ENCODE measurements around the gene PALS1.
"Not testable (repeated sequence)": the region's sequence is repeated elsewhere in the genome, so short reads cannot be mapped to it uniquely, and the experiment has no call there.

Gene PALS1

DNA sequence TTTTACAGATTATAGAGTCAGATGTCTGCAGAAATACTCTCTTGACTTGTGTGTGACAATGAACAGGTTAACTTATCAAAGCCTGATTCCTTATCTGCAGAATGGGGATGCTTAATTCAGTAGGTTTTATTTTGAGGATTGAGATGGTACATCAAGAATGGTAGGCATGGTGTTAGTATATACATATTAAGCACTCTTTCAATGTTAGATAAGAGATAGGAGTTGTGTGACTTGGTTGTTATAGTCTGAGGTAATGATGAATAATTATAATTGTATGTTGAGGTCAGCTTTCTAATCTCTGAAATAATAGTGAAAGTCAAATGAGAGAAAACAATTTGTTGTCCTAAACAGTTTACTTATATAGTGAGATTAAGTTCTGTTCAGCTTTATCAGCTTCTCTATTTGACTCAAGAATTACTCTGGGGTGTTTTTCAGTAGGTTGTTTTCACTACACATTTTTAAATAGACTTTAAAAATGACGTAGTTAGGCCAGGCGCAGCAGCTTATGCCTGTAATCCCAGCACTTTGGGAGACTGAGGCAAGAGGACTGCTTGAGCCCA lies 11.9 kb downstream of the PALS1 start:
- DNase-seq, result no peak
- intact Hi-C loops (cut with DNase I), result no loop called here

DNA sequence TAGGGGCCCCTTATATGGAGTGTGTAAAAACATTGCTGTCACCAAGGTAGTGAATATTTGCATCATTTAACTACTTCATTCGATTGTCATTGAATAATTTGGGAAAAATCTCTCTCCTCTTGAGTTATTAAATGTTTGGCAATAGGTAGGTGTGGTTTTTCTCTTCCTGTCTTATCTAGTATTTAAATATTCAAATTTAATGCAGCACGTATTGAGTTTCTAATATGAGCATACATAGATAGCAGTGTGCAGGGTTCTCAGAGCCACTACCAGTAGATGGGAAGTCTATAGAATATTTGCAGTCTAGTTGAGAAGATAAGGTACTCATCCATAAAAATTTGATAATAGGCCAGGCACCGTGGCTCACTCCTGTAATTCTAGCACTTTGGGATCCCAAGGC lies 16.7 kb downstream of the PALS1 start:
- intact Hi-C loops (cut with DNase I), result no loop called here
- no peak for DNase-seq

DNA sequence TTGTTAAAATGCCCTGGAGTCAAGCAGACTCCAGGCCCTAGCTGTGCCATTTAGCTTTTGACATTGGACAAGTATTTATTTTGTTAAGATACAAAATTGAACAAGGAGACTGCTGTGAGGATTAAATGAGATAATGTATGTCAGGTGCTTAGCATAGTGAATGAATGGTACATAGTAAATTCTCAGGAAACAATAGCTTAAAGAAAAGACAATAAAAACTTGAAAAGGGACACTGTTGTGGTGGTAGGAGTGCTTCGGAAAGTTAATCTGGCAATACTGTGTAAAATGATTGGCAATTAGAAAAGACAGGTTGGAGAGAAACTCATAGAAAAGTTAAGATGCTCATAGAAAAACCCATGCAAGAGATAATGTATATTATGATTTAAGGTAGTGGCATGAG lies 19.7 kb downstream of the PALS1 start:
- intact Hi-C loops (cut with DNase I), result no loop called here
- no peak for DNase-seq

DNA sequence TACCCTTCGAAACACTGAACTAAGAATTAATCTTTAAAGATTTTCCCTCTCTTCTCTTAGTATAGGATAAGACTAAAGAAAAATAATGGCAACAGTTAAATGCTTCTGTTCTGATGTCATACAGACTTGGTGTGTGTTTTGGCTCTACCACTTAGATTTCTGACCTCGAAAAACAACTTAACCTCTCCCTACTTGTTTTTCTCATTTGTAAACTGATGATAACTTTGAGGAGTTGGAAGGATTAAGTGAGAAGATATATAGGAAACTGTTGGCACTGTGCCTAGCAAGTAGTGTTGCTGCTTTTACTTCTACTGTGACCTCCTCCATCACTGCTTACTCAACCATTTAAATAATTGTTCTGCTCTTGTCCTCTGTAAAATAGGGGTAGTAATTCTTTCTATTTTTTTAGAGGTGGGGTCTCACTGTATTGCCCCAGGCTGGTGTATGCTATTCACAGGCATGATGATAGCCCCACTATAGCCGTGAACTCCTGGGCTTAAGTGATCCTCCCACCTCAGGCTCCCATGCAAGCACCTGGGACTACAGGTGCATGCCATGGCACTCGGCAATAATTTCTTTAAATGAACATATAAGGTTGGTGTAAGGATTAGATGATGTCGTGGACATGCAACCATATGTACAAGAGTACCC lies 22.4 kb downstream of the PALS1 start:
- intact Hi-C loops (cut with DNase I), result no loop called here
- no peak for DNase-seq

DNA sequence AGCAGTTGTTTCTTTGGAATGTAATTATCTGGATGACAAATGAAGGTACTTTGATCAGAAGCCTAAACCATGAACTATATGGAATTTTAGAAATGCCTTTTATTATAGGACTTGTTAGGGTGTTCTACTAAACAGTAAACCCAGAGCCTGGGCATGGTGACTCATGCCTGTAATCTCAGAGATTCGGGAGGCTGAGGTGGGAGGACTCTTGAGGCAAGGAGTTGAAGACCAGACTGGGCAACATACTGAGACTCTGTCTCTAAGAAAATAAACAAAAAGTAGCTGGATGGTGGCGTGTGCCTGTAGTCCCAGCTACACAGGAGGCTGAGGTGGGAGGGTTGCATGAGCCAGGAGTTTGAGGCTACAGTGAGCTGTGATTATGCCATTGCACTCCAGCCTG lies 23.9 kb downstream of the PALS1 start:
- DNase-seq, result no peak
- intact Hi-C loops (cut with DNase I), result no loop called here

DNA sequence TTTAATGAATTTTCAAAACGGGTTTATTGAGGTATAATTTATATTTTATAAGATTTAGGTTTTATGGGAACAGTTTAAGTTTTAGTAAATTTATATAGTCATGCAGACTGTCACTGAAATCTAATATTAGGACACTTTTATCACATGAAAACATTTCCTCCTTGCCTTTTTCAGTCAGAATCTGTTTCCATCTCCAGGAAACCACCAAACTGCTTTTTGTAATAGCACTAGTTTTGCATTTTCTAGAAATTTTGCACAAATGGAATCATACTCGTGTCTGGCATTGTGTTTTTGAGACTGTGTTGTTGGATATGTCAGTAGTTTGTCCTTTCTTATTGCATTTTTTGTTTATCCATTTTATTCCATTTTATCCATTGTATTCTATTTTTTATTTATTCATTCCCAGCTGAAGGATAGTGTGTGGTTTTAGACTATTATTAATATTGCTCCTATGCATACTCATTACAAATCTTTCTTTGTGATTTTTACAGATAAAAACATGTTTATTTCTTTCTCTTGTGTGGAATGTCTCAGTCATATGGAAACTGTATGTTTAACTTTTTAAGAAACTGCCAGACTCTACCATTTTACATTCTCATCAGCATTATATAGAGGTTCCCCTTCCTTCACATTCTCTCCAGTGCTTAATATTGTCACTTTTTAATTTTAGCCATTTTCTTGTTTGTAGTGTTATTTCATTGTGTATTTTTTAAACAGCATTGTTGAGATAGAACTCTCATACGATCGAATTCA lies 26.5 kb downstream of the PALS1 start:
- intact Hi-C loops (cut with DNase I), result no loop called here
- no peak for DNase-seq

DNA sequence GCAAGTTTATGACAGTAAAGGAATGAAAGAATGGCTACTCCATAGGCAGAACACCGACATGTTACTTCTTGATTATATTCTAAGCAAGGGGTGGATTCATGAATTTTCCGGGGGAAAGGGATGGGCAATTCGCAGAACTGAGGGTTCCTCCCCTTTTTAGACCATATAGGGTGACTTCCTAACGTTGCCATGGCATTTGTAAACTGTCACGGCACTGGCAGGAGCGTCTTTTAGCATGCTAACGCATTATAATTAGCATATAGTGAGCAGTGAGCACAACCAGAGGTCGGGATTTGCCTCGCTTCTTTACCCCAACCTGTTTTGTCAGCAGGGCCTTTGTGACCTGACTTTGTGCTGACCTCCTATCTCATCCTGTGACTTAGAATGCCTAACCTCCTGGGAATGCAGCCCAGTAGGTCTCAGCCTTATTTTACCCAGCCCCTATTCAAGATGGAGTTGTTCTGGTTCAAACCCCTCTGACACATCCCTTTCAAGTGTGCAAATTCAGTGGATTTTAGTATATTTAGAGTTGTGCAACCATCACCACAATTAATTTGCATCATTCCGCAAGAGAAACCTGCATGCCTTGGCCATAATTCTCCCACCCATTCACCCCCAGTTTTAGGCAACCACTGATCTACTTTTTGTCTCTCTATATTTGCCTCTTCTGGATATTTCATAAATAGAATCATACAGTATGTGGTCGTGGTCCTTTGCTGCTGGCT lies 27.4 kb downstream of the PALS1 start:
- intact Hi-C loops (cut with DNase I), result no loop called here
- DNase-seq, result no peak

DNA sequence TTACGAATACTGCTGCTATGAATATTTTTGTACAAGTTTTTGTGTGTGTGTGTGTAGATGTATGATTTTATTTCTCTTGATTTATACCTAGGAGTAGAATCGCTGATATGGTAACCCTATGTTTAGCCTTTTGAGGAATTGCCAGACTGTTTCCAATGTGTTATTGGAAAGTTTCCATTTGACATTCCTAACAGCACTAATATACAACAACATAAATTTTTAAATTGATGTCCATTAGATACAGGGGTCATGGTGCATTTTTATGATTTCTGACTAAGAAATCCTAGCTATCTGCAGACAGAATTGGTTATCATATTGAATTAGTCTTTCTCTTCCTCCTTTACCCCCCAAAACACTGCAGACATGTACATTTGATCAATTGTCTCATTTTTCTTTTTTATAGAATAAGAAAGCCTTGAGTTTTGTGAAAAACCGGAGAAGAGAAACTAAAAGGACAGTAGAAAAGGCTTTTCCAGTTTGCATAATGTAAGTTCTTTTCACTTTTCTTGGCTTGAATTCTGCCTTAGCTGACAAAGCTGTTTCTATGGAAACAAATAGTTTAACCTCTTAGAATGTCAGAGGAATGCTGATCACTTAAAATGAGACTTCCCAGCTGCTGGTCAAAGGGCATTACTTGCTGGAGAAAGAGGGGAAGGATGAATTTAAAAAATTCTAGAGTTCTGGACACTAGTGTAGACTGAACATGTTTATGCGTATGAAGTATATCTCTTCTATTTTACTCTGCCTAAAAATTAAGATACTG lies 28.2 kb downstream of the PALS1 start:
- DNase-seq, result no peak
- intact Hi-C loops (cut with DNase I), result no loop called here

DNA sequence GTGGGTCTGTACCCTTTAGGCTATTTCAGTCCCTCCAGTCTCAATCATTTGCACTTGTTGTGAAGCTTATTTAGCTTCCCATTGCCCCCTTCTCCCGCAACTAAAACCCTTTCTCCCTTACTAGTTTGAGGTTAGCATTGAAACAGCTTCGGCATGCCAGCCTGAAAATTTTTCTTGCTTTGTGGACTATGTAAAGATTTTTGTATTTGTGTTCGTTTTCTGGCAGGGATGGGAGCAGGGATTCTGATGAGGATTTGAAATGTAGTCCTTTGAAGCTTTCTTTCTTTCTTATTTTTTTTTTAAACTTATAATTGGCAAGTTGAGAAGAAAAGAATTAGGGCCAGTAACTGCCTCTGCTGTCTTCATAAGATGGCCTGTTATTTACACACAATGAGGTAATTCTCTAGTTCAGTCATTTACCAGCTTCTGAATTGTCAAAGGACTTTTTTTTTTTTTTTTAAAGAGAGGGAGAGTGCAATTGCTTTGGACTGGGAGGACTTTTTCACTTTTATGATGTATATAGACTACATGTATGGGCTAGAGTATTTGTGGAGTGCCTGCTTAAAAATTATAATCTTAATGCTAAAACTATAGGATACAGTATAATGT lies 29.0 kb downstream of the PALS1 start:
- intact Hi-C loops (cut with DNase I), result no loop called here
- no peak for DNase-seq

DNA sequence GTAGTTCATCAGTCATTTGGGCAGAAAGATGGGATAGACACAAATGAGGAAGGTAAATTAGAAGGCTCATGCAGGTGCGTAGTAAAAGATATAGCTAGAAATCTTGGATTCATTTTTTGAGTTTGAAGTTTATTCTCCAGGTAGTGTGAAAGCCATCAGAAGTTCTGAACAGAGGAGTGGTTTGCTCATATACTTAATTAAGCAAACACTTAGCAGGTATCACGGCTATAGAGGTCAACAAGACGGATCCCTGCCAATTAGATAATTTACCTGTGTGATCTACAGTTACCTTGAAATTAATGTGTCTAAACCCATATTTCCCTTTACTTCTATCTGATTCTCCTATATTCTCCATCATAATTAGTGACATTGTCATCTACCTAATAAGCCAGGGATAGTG lies 29.7 kb downstream of the PALS1 start:
- no peak for DNase-seq
- intact Hi-C loops (cut with DNase I), result no loop called here

DNA sequence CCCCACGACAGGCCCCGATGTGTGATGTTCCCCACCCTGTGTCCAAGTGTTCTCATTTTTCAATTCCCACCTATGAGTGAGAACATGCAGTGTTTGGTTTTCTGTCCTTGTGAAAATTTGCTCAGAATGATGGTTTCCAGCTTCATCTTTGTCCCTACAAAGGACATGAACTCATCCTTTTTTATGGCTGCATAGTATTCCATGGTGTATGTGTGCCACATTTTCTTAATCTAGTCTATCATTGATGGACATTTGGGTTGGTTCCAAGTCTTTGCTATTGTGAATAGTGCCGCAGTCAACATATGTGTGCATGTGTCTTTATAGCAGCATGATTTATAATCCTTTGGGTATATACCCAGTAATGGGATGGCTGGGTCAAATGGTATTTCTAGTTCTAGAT lies 32.0 kb downstream of the PALS1 start:
- DNase-seq; intact Hi-C loops (cut with DNase I): not testable (repeated sequence)

DNA sequence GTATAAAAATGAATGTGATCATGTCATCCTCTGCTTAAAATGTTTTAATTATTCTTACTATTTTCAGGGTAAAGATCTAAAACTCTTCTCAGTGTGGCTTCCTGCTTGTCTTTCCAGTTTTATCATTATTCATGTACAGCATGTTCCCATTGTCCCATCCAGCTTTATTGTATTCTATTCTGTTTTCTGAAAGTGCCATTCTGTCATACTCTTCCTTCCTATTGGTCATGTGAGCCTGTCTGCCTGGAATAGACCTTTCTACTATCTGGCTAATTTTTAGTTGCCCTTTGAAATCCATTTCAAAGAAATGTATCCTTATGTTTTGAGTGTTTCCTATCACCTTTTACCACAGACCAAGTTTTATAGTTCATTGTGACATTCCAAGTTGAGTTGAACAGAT lies 34.9 kb downstream of the PALS1 start:
- intact Hi-C loops (cut with DNase I), result no loop called here
- no peak for DNase-seq

DNA sequence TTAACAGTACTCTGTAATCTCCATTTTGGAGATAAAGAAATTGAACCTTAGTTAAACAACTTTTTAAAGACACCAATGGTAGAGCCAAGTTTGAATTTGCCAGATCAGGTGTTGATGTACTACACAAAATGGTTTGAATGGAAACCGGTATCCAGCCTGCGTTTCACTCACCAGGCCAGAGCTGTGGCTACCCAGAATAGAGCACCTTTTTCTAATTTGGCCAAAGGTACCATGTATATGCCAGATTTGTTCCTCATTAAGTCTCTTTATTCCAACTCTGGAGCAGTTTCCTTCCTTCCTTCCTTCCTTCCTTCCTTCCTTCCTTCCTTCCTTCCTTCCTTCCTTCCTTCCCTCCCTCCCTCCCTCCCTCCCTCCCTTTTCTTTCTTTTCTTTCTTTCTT lies 39.3 kb downstream of the PALS1 start:
- intact Hi-C loops (cut with DNase I), result loop anchor here (5.0 kb wide), 1 partner anchor 38 kb away; the partner anchor contains the start of gene PALS1

DNA sequence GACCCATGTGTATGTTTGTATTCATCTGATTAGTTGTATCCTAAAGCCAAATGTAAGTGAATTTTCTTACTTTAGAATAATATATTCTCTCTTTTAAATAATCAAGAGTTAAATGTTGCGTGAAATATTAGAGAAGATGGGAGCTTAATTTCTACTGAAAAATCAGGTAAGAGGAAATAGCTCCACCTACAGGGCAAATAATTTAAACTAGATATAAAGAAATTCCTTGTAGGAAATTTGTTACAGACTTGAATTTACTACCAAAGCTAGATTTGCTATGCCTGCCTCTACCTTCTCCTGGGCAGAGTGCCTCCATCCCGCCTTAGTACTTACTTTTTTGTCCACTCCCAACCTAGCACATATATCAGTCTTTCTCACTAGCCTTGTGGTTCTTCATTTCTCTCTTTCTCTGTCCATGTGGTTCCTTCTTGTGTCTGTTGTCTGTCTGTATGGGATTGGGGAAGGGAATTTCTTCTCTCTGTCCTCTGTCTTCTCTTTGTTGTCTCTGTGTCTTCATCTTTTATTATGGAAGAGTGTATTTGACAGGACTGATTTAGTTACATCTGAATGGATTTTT lies 44.7 kb downstream of the PALS1 start:
- no peak for DNase-seq
- intact Hi-C loops (cut with DNase I), result loop anchor here (1.0 kb wide), 1 partner anchor 120 kb away; no protein-coding TSS in a partner anchor

More for the DNA sequence above, 39.3 kb downstream of the PALS1 start:
- DNase-seq, result no peak
